ACC112 (cell line): ENCODE data around the gene ANKHD1.
"Not testable (repeated sequence)": the region's sequence is repeated elsewhere in the genome, so short reads cannot be mapped to it uniquely, and the experiment has no call there.

Experiments
- H2AFZ ChIP-seq: fragments of 200-600 bp; sonication (generic); one replicate; pipeline ENCODE4 v1.6.0; 2017; ENCODE audit warnings: antibody characterized with exemption, low read length; ENCODE audit not compliant: unreplicated experiment
- H3K27ac ChIP-seq: fragments of 200-600 bp; sonication (generic); 2 replicates; pipeline ENCODE4 v1.5.1; 2014; ENCODE audit warnings: low read depth, mild to moderate bottlenecking, antibody characterized with exemption, low read length, moderate library complexity
- H3K27me3 ChIP-seq: fragments of 200-600 bp; sonication (generic); 2 replicates; pipeline ENCODE4 v1.6.1; 2014; ENCODE audit warnings: mild to moderate bottlenecking, antibody characterized with exemption, low read length, moderate library complexity, mixed read lengths; ENCODE audit not compliant: insufficient read depth
- H3K36me3 ChIP-seq: fragments of 200-600 bp; sonication (generic); 2 replicates; pipeline ENCODE4 v1.6.1; 2016; ENCODE audit warnings: mild to moderate bottlenecking, antibody characterized with exemption, low read length, moderate library complexity, mixed read lengths; ENCODE audit not compliant: insufficient read depth
- H3K4me1 ChIP-seq: fragments of 200-600 bp; sonication (generic); one replicate; pipeline ENCODE4 v1.6.1; 2016; ENCODE audit warnings: low read length, mixed read lengths; ENCODE audit not compliant: insufficient read depth, unreplicated experiment, control insufficient read depth
- H3K4me3 ChIP-seq: fragments of 200-600 bp; sonication (generic); 2 replicates; pipeline ENCODE4 v1.5.1; 2014; ENCODE audit warnings: mild to moderate bottlenecking, low read depth, low read length
- H3K79me2 ChIP-seq: fragments of 200-600 bp; sonication (generic); one replicate; pipeline ENCODE4 v1.6.0; 2016; ENCODE audit warnings: low read length; ENCODE audit not compliant: control insufficient read depth, unreplicated experiment, insufficient read depth

ANKHD1 gene

GRCh38 chr5:140424135-140424534 lies 22.5 kb downstream of the ANKHD1 start:
- Histone ChIP-seq H2AFZ (no peak overlapping the region), H3K4me3 (no peak overlapping the region)

DNA sequence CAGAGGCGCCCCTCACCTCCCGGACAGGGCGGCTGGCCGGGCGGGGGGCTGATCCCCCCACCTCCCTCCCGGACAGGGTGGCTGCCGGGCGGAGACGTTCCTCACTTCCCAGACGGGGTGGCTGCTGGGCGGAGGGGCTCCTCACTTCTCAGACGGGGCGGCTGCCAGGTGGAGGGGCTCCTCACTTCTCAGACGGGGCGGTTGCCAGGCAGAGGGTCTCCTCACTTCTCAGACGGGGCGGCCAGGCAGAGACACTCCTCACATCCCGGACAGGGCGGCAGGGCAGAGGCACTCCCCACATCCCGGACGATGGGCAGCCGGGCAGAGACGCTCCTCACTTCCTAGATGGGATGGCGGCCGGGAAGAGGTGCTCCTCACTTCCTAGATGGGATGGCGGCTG lies 26.1 kb downstream of the ANKHD1 start:
- not testable (repeated sequence) for H3K36me3 ChIP-seq, H3K27ac ChIP-seq, H2AFZ ChIP-seq, H3K4me1 ChIP-seq, H3K4me3 ChIP-seq, H3K27me3 ChIP-seq
- peaks cover 56% of the 10 kb centered on the region for H3K79me2 ChIP-seq

More at GRCh38 chr5:140424135-140424534, 22.5 kb downstream of the ANKHD1 start:
- Histone ChIP-seq H3K4me1 (peaks cover 6% of the 10 kb centered on the region), H3K79me2 (peaks cover 61% of the 10 kb centered on the region), H3K36me3 (no peaks in the 10 kb centered on the region), H3K27me3 (no peaks in the 10 kb centered on the region), H3K27ac (no peak overlapping the region)

- Histone ChIP-seq H3K79me2 (peaks cover 53% of the 10 kb centered on the region), H3K27ac (no peak overlapping the region), H3K27me3 (no peaks in the 10 kb centered on the region), H3K4me3 (no peak overlapping the region), H2AFZ (no peak overlapping the region), H3K4me1 (no peaks in the 10 kb centered on the region), H3K36me3 (no peaks in the 10 kb centered on the region)
These were observed 28.1 kb downstream of the ANKHD1 start for GRCh38 chr5:140429724-140430123.

GRCh38 chr5:140432212-140432611 lies 30.6 kb downstream of the ANKHD1 start:
- Histone ChIP-seq H3K36me3 (no peaks in the 10 kb centered on the region; the same call in 1 of the 2 replicates), H3K27ac (no peak overlapping the region), H3K27me3 (no peaks in the 10 kb centered on the region), H3K4me3 (no peak overlapping the region), H2AFZ (no peak overlapping the region), H3K4me1 (no peaks in the 10 kb centered on the region), H3K79me2 (peaks cover 41% of the 10 kb centered on the region)

GRCh38 chr5:140432916-140433315 lies 31.3 kb downstream of the ANKHD1 start:
- Histone ChIP-seq H3K79me2 (peaks cover 41% of the 10 kb centered on the region), H3K4me1 (no peaks in the 10 kb centered on the region), H3K36me3 (peaks cover under 1% of the 10 kb centered on the region; the same call in 1 of the 2 replicates), H3K27ac (no peak overlapping the region), H3K4me3 (no peak overlapping the region), H3K27me3 (no peaks in the 10 kb centered on the region), H2AFZ (no peak overlapping the region)

DNA sequence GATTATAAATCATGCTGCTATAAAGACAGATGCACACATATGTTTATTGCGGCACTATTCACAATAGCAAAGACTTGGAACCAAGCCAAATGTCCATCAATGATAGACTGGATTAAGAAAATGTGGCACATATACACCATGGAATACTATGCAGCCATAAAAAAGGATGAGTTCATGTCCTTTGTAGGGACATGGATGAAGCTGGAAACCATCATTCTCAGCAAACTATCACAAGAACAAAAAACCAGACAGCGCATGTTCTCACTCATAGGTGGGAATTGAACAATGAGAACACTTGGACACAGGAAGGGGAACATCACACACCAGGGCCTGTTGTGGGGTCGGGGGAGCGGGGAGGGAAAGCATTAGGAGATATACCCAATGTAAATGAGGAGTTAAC lies 55.7 kb downstream of the ANKHD1 start:
- H3K27ac ChIP-seq, H3K27me3 ChIP-seq: not testable (repeated sequence)

DNA sequence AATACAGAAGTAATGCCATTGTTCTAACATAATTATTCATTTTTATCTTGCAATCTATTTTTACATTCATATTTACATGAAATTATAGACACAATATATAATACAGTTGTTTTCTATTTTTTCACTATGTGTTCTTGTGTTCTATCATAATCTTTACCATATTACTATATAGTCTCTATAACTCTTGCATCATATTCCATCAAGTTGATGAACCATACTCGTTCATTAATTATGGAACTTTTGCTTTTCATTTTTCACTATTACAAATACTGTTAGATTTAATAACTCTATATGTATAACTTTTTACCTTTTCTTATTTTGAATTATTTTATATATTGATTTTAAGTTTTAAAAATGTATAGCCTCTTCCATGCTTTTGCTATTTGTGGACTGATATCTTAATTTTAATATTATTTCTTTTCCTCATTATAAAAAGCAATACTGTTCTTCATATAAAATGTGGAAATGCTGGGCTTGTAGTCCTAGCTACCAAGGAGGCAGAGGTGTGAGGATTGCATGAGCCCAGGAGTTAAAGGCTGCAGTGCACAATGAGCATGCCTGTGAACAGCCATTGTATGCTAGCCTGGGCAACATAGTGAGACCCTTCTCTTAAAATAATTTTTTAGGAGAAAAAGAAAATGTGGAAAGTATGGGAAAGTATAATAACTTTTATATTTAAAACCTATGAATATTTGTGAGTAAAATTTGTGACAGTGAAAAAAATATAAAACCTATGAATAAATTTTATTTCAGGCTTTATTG lies 65.5 kb downstream of the ANKHD1 start:
- Histone ChIP-seq H3K36me3 (peaks cover 2% of the 10 kb centered on the region; the same call in 1 of the 2 replicates), H3K4me1 (no peaks in the 10 kb centered on the region)

More for the DNA sequence above, 55.7 kb downstream of the ANKHD1 start:
- H3K4me3 ChIP-seq, H3K4me1 ChIP-seq, H2AFZ ChIP-seq, H3K79me2 ChIP-seq: not testable (repeated sequence)
- H3K36me3 ChIP-seq = peaks cover 11% of the 10 kb centered on the region

DNA sequence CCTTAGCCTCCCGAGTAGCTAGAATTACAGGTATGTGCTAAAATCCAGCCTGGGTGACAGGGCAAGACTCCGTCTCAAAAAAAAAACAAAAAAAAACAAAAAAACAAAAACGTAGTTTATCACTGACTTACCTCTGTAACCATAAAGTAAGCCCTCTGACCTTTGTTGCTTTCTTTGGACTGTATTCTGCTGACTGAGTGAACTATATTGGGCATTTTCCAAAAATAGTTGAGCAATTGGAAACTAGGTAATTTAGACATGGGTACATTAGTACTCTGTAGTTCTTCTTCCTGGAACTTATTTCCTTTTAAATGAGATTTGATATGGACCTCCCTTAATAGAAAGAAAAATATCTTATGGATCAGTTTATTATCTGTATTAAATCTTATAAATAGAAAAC lies 66.6 kb downstream of the ANKHD1 start:
- peaks cover 5% of the 10 kb centered on the region; the same call in 1 of the 2 replicates for H3K36me3 ChIP-seq
- no peaks in the 10 kb centered on the region for H3K27me3 ChIP-seq
- H3K4me1 ChIP-seq = no peaks in the 10 kb centered on the region
- no peaks in the 10 kb centered on the region for H3K79me2 ChIP-seq
- H2AFZ ChIP-seq = no peak overlapping the region
- no peak overlapping the region for H3K4me3 ChIP-seq
- no peak overlapping the region for H3K27ac ChIP-seq

More for the DNA sequence above, 65.5 kb downstream of the ANKHD1 start:
- no peak overlapping the region for H2AFZ ChIP-seq
- no peak overlapping the region for H3K4me3 ChIP-seq
- no peaks in the 10 kb centered on the region for H3K79me2 ChIP-seq
- H3K27me3 ChIP-seq = no peaks in the 10 kb centered on the region
- H3K27ac ChIP-seq = no peak overlapping the region

GRCh38 chr5:140469259-140469658 lies 67.6 kb downstream of the ANKHD1 start:
- no peaks in the 10 kb centered on the region for H3K79me2 ChIP-seq
- H3K36me3 ChIP-seq = peaks cover 11% of the 10 kb centered on the region; the same call in 1 of the 2 replicates
- H2AFZ ChIP-seq = no peak overlapping the region
- no peaks in the 10 kb centered on the region for H3K27me3 ChIP-seq
- H3K4me1 ChIP-seq = no peaks in the 10 kb centered on the region
- no peak overlapping the region for H3K27ac ChIP-seq
- no peak overlapping the region for H3K4me3 ChIP-seq

GRCh38 chr5:140480310-140481014 lies 78.8 kb downstream of the ANKHD1 start:
- Histone ChIP-seq H3K4me3 (no peak overlapping the region), H3K27ac (no peak overlapping the region), H3K79me2 (no peaks in the 10 kb centered on the region), H3K36me3 (peaks cover 4% of the 10 kb centered on the region; the same call in 1 of the 2 replicates), H3K27me3 (no peaks in the 10 kb centered on the region), H2AFZ (no peak overlapping the region), H3K4me1 (peaks cover 14% of the 10 kb centered on the region)

DNA sequence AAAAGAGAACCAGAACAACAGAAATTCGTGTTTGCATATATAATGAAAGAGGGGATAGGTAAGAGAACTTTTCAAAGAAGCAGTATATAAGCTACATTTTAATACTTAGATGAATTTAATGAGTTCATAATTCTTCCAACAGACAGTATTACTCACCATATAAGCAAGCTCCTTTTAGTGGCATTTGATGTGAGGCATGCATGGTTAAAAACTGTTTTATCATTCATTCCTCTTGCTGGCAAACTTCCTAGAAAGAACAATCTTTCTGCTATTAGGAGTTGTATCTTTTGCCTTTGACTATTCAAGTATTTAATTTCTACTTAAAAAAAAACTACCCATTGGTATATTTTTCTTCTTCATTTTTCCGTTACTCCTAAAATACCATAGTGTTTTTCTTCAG lies 80.1 kb downstream of the ANKHD1 start:
- no peak overlapping the region for H2AFZ ChIP-seq
- peaks cover 6% of the 10 kb centered on the region; the same call in 1 of the 2 replicates for H3K36me3 ChIP-seq
- H3K4me3 ChIP-seq = no peak overlapping the region
- no peaks in the 10 kb centered on the region for H3K27me3 ChIP-seq
- no peak overlapping the region for H3K27ac ChIP-seq
- H3K4me1 ChIP-seq = peaks cover 14% of the 10 kb centered on the region
- H3K79me2 ChIP-seq = no peaks in the 10 kb centered on the region
